Measurements from ENCODE around the gene TWF1.

DNA sequence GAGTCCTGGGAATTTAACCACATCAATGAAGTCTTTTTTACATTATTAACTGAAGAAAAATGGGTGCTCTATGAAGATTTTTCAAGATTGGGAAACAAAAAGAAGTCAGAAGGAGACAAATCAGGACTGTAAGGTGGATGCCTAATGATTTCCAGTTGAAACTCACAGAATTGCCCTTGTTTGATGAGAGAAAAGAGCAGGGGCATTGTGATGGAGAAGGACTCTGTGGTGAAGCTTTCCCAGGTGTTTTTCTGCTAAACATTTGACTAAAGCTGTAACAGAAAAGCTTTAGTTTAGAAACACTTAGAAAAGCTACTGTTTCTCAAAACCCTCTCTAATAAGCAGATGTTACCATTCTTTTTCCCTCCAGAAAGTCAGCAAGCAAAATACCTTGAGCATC lies 41.6 kb downstream of the TWF1 start:
- no peak for TF ChIP-seq CHD1 (IDR thresholded peaks at IDR 0.05; ENCODE audit: low read depth, low read length)
- TF ChIP-seq, protein P1, sequence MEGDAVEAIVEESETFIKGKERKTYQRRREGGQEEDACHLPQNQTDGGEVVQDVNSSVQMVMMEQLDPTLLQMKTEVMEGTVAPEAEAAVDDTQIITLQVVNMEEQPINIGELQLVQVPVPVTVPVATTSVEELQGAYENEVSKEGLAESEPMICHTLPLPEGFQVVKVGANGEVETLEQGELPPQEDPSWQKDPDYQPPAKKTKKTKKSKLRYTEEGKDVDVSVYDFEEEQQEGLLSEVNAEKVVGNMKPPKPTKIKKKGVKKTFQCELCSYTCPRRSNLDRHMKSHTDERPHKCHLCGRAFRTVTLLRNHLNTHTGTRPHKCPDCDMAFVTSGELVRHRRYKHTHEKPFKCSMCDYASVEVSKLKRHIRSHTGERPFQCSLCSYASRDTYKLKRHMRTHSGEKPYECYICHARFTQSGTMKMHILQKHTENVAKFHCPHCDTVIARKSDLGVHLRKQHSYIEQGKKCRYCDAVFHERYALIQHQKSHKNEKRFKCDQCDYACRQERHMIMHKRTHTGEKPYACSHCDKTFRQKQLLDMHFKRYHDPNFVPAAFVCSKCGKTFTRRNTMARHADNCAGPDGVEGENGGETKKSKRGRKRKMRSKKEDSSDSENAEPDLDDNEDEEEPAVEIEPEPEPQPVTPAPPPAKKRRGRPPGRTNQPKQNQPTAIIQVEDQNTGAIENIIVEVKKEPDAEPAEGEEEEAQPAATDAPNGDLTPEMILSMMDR (IDR thresholded peaks at IDR 0.05; ENCODE audit: control extremely low read depth in 1 of 3, insufficient read depth in 1 of 3, low read depth in 1 of 3, low read length in 3 of 3): no peak
- no peak for TF ChIP-seq EZH2 (IDR thresholded peaks at IDR 0.05; ENCODE audit: low read depth, low read length, severe bottlenecking)
- TF ChIP-seq SP4 (IDR thresholded peaks at IDR 0.05; ENCODE audit: low read length): no peak
- TF ChIP-seq RFX5 (IDR thresholded peaks at IDR 0.05; ENCODE audit: borderline replicate concordance, low read depth, low read length): no peak
- TF ChIP-seq TEAD4 (IDR thresholded peaks at IDR 0.05; ENCODE audit: low read depth, low read length): no peak
- no peak for TF ChIP-seq CHD2 (IDR thresholded peaks at IDR 0.05; ENCODE audit: low read length)

Data from H1 (cell line).